Endodermal cell (in vitro differentiated cells): ENCODE results near the gene NAV2. TPM values are rescaled to one million over a fixed set of nuclear protein-coding genes. Genes with fewer than 3 reads are reported as not detected.

Experiments
- DNase-seq: peaks from one replicate; pipeline ENCODE4 v3.0.0-alpha.2; 2017
- H3K27ac ChIP-seq: 2 replicates; pipeline ENCODE4 v1.5.1; 2013; ENCODE audit warnings: mild to moderate bottlenecking, low read depth, low read length, moderate library complexity
- H3K27me3 ChIP-seq: 2 replicates; pipeline ENCODE4 v1.6.1; 2013; ENCODE audit warnings: mild to moderate bottlenecking, low read length, moderate library complexity; ENCODE audit not compliant: insufficient read depth, control insufficient read depth, poor library complexity, severe bottlenecking
- H3K36me3 ChIP-seq: 2 replicates; pipeline ENCODE4 v1.7.0; 2013; ENCODE audit warnings: mild to moderate bottlenecking, low read length, moderate library complexity; ENCODE audit not compliant: control insufficient read depth, insufficient read depth
- H3K4me1 ChIP-seq: one replicate; pipeline ENCODE4 v1.7.0; 2013; ENCODE audit warnings: low read length; ENCODE audit not compliant: control insufficient read depth, insufficient read depth
- H3K4me3 ChIP-seq: 2 replicates; pipeline ENCODE4 v1.5.1; 2013; ENCODE audit warnings: mild to moderate bottlenecking, low read length, moderate library complexity
- H3K9ac ChIP-seq: 2 replicates; pipeline ENCODE4 v1.6.1; 2013; ENCODE audit warnings: mild to moderate bottlenecking, low read length, moderate library complexity; ENCODE audit not compliant: poor library complexity, severe bottlenecking; ENCODE audit errors: extremely low read depth
- H3K9me3 ChIP-seq: 2 replicates; pipeline ENCODE4 v1.6.1; 2013; ENCODE audit warnings: mild to moderate bottlenecking, low read length, moderate library complexity; ENCODE audit not compliant: control insufficient read depth
- H3K27ac Mint-ChIP-seq: 2 replicates; pipeline ENCODE4 v1.8.0; 2020; ENCODE audit warnings: mixed read lengths
- H3K27me3 Mint-ChIP-seq: 2 replicates; pipeline ENCODE4 v1.8.0; 2021; ENCODE audit warnings: mild to moderate bottlenecking, mixed read lengths; ENCODE audit not compliant: insufficient read depth
- H3K36me3 Mint-ChIP-seq: 2 replicates; pipeline ENCODE4 v1.8.0; 2020; ENCODE audit warnings: low read depth, mixed read lengths
- H3K4me1 Mint-ChIP-seq: 2 replicates; pipeline ENCODE4 v1.8.0; 2020; ENCODE audit warnings: mixed read lengths
- H3K4me3 Mint-ChIP-seq: 2 replicates; pipeline ENCODE4 v1.8.0; 2020; ENCODE audit warnings: mild to moderate bottlenecking, moderate library complexity, mixed read lengths
- H3K9me3 Mint-ChIP-seq: 2 replicates; pipeline ENCODE4 v1.8.0; 2020; ENCODE audit warnings: mild to moderate bottlenecking, mixed read lengths
- WGBS, 2 experiments: methylation state at CpG; one replicate each; pipeline versions ENCODE4 v1.1.5 to v1.1.7; 2013; ENCODE audit warnings: missing lambda C conversion rate in 2 of 2, mixed read lengths in 1 of 2; ENCODE audit not compliant: insufficient coverage in 1 of 2, insufficient read length in 1 of 2; 5-methylcytosine and 5-hydroxymethylcytosine counted together
- total RNA-seq, 2 donors: library from RNA; stranded (reverse); fragmentation: NEBNext Ultra II Directional in 1 of 2; extraction: Animal tissue kit (Norgen Biotek cat#: 25700) in 1 of 2; gene quantifications; 2 replicates in 1 of 2; 3 replicates in 1 of 2; pipeline ENCODE4 v1.2.1, GENCODE V29; 2021
- TF ChIP-seq, protein P1 (sequence below): fragments of 200-600 bp; sonication (generic); conservative IDR thresholded peaks from 2 replicates; pipeline ENCODE4 v1.5.0; 2021; ENCODE audit warnings: antibody characterized with exemption, mild to moderate bottlenecking

Gene NAV2
- total RNA-seq, 2 donors from 2014 or later, result 37.1 to 42.4 TPM

DNA sequence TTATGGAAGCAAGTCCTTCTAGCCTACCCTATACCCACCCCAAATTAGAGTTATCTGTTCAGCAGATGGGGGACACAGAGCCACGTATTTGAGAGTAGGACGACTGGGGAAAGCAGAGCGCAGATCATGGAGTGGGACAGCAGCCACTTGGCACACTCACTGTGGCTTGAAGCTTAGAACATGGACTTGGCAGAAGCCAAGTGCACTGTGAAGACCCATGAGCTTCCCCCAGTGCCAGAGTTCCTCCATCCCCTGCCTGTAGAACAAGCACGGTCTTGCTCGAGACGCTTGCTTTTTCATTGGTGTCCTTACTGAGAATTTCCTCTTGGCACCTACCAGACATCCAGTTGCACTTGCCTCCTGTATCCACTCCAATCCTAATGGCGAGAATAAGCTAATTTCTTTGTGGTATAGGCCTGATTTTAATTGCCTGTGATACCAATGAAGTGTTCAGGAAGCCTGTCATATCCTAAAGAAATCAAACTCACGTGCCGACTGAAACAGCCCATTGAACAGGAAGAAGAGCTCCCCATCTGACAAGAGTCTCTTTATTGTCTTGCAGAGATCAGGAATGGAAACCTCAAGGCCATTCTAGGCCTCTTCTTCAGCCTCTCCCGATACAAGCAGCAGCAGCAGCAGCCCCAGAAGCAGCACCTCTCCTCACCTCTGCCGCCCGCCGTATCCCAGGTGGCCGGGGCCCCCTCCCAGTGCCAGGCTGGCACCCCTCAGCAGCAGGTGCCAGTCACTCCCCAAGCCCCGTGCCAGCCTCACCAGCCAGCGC, 166.9 kb downstream of the NAV2 start:
- no peaks in the 10 kb centered on the region for H3K36me3 ChIP-seq
- H3K9me3 ChIP-seq, result no peaks in the 10 kb centered on the region
- H3K4me3 Mint-ChIP-seq, result no peak overlapping the region
- DNase-seq, result no peak
- no peak overlapping the region for H3K27ac ChIP-seq
- no peak overlapping the region for H3K9ac ChIP-seq
- H3K4me3 ChIP-seq, result no peak overlapping the region
- no peak overlapping the region for H3K27ac Mint-ChIP-seq
- H3K9me3 Mint-ChIP-seq, result no peaks in the 10 kb centered on the region
- H3K4me1 ChIP-seq, result peaks cover 5% of the 10 kb centered on the region
- H3K4me1 Mint-ChIP-seq, result peaks cover 13% of the 10 kb centered on the region
- TF ChIP-seq, protein P1, sequence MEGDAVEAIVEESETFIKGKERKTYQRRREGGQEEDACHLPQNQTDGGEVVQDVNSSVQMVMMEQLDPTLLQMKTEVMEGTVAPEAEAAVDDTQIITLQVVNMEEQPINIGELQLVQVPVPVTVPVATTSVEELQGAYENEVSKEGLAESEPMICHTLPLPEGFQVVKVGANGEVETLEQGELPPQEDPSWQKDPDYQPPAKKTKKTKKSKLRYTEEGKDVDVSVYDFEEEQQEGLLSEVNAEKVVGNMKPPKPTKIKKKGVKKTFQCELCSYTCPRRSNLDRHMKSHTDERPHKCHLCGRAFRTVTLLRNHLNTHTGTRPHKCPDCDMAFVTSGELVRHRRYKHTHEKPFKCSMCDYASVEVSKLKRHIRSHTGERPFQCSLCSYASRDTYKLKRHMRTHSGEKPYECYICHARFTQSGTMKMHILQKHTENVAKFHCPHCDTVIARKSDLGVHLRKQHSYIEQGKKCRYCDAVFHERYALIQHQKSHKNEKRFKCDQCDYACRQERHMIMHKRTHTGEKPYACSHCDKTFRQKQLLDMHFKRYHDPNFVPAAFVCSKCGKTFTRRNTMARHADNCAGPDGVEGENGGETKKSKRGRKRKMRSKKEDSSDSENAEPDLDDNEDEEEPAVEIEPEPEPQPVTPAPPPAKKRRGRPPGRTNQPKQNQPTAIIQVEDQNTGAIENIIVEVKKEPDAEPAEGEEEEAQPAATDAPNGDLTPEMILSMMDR, result no peak
- no peaks in the 10 kb centered on the region for H3K27me3 Mint-ChIP-seq
- no peaks in the 10 kb centered on the region for H3K36me3 Mint-ChIP-seq
- 86 to 93% methylated on average over 5 to 16 of the region's 16 CpGs for WGBS, 2 experiments
- H3K27me3 ChIP-seq, result no peaks in the 10 kb centered on the region

DNA sequence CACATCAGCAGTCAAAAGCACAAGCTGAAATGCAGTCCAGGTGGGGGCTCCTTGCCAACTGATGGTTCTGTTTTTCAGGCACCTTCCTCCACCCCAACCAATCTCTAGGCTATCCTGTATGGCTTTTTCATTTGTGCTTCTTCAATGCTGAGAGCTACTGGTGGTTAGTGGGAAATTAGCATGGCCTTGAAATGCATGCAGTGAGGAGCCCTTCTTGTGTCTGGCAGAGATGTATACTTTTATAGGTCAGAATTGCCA, 167.4 kb downstream of the NAV2 start:
- TF ChIP-seq, protein P1, result no peak
- H3K4me1 Mint-ChIP-seq, result peaks cover 13% of the 10 kb centered on the region
- Histone ChIP-seq H3K9ac (no peak overlapping the region), H3K4me1 (peaks cover 2% of the 10 kb centered on the region), H3K9me3 (no peaks in the 10 kb centered on the region), H3K27ac (no peak overlapping the region), H3K36me3 (no peaks in the 10 kb centered on the region), H3K4me3 (no peak overlapping the region), H3K27me3 (no peaks in the 10 kb centered on the region)
- H3K9me3 Mint-ChIP-seq, result no peaks in the 10 kb centered on the region
- H3K27me3 Mint-ChIP-seq, result no peaks in the 10 kb centered on the region
- DNase-seq, result no peak
- no peak overlapping the region for H3K27ac Mint-ChIP-seq
- H3K36me3 Mint-ChIP-seq, result no peaks in the 10 kb centered on the region
- H3K4me3 Mint-ChIP-seq, result no peak overlapping the region

DNA sequence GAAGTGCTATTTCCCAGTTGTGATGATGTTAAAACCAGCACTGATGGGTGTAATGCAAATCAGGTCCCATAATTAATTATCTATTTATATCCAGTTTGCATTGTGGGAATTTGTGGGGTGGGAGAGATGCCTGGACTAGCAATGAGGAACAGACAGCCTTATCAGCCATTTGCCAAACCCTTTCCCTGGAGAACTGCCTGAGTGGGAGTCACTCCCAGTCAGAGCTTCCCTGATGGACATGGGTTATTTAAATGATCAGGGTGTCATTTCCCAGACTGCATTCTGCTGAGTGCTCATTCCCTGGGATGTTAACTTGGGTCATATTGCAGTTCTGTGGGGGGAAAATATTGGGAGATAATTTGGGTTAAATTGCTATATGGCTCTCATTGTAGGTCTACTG, 168.5 kb downstream of the NAV2 start:
- H3K9me3 ChIP-seq, result no peaks in the 10 kb centered on the region
- TF ChIP-seq, protein P1, result no peak
- H3K27me3 ChIP-seq, result no peaks in the 10 kb centered on the region
- no peak overlapping the region for H3K27ac ChIP-seq
- H3K9ac ChIP-seq, result no peak overlapping the region
- Mint-ChIP-seq H3K27ac (no peak overlapping the region), H3K4me3 (no peak overlapping the region), H3K9me3 (no peaks in the 10 kb centered on the region), H3K4me1 (peaks cover 13% of the 10 kb centered on the region), H3K36me3 (no peaks in the 10 kb centered on the region), H3K27me3 (no peaks in the 10 kb centered on the region)
- H3K4me1 ChIP-seq, result peaks cover 2% of the 10 kb centered on the region
- no peak overlapping the region for H3K4me3 ChIP-seq
- DNase-seq, result no peak
- no peaks in the 10 kb centered on the region for H3K36me3 ChIP-seq
